A549 (cell line): Measurements from ENCODE around the gene ODC1. TPM values are rescaled to one million over a fixed set of nuclear protein-coding genes. Genes with fewer than 3 reads are reported as not detected.

Experiments used
- ATAC-seq, 2 experiments: fragments of 200-7000 bp in 1 of 2; fragments of >200 bp in 1 of 2; cut with Nextera tagmentation in 1 of 2; cut with Tn5 transposase in 1 of 2; 3 replicates each; pipeline versions ENCODE4 v1.8.0 to v1.9.1; 2018 to 2020; ENCODE audit warnings: mild to moderate bottlenecking in 1 of 2, moderate library complexity in 1 of 2
- CTCF ChIA-PET: fragments of 300-600 bp; sonication (Branson Sonifier 250); formaldehyde crosslinking; extraction: SDS; loops from one replicate; lab custom pipeline; 2021; ENCODE audit warnings: antibody characterized with exemption, inconsistent platforms; lab: Yijun Ruan, JAX
- POLR2A ChIA-PET: fragments of 350-600 bp; formaldehyde crosslinking; extraction: SDS; loops from one replicate; lab custom pipeline; 2021; ENCODE audit warnings: antibody characterized with exemption, inconsistent platforms; lab: Yijun Ruan, JAX
- DNase-seq, 2 experiments: peaks; one replicate each; pipeline versions ENCODE4 v3.0.0 to v3.0.0-alpha.2; 2011 to 2016; ENCODE audit warnings: low read depth in 1 of 2, low spot score in 1 of 2
- FAIRE-seq: peaks from 2 replicates; lab custom pipeline; 2011; peaks lifted over from hg19 to GRCh38; lab: Jason Lieb, UNC
- H3K27ac ChIP-seq, 2 experiments: fragments of >200 bp; sonication (Bioruptor Twin); formaldehyde crosslinking; 3 replicates each; pipeline ENCODE4 v1.5.1; 2016 to 2017
- H3K4me1 ChIP-seq: fragments of >200 bp; sonication (Bioruptor Twin); formaldehyde crosslinking; 3 replicates; pipeline ENCODE4 v1.6.1; 2016
- H3K4me2 ChIP-seq: fragments of >200 bp; sonication (Bioruptor Twin); formaldehyde crosslinking; 3 replicates; pipeline ENCODE4 v1.6.1; 2016
- H3K4me3 ChIP-seq: fragments of >200 bp; sonication (Bioruptor Twin); formaldehyde crosslinking; 3 replicates; pipeline ENCODE4 v1.5.1; 2016
- H3K9me3 ChIP-seq: fragments of >200 bp; sonication (Bioruptor Twin); formaldehyde crosslinking; 3 replicates; pipeline ENCODE4 v1.6.1; 2016
- CEBPB ChIP-seq, 2 experiments: fragments of >200 bp in 1 of 2; sonication (Bioruptor Twin) in 1 of 2; formaldehyde crosslinking in 1 of 2; IDR thresholded peaks; 2 replicates each; pipeline ENCODE4 v1.6.1; 2012 to 2016
- EHF ChIP-seq: fragments of 250-450 bp; sonication (Bioruptor Pico); IDR thresholded peaks from 2 replicates; pipeline ENCODE4 v1.5.0; 2020; ENCODE audit warnings: mild to moderate bottlenecking
- EHMT2 ChIP-seq: fragments of 200-600 bp; sonication (generic); IDR thresholded peaks from 2 replicates; pipeline ENCODE4 v1.6.1; 2016; ENCODE audit warnings: antibody characterized with exemption, low read depth, mild to moderate bottlenecking, moderate library complexity
- FOSB ChIP-seq: fragments of 250-450 bp; sonication (Bioruptor Pico); IDR thresholded peaks from 2 replicates; pipeline ENCODE4 v1.5.0; 2020; ENCODE audit warnings: mild to moderate bottlenecking, moderate library complexity
- HEYL ChIP-seq: fragments of 250-450 bp; sonication (Bioruptor Pico); IDR thresholded peaks from 2 replicates; pipeline ENCODE4 v1.8.0; 2021; ENCODE audit warnings: mild to moderate bottlenecking, moderate library complexity
- KDM1A ChIP-seq: fragments of 200-600 bp; sonication (generic); IDR thresholded peaks from 2 replicates; pipeline ENCODE4 v1.6.1; 2016; ENCODE audit warnings: low read depth, mild to moderate bottlenecking
- MYC ChIP-seq: IDR thresholded peaks from 2 replicates; pipeline ENCODE4 v1.6.1; 2012; ENCODE audit warnings: mild to moderate bottlenecking, inconsistent platforms, low read length, improper control_type of control experiment, borderline replicate concordance
- NR3C1 ChIP-seq: fragments of >200 bp; sonication (Bioruptor Twin); formaldehyde crosslinking; IDR thresholded peaks from 3 replicates; pipeline ENCODE4 v1.6.1; 2017
- RCOR1 ChIP-seq: fragments of 150-350 bp; IDR thresholded peaks from 2 replicates; pipeline ENCODE4 v1.6.1; 2014; ENCODE audit warnings: antibody characterized with exemption, low read length, low read depth
- RFX5 ChIP-seq: fragments of 450-650 bp; IDR thresholded peaks from 2 replicates; pipeline ENCODE4 v1.7.1; 2014; ENCODE audit warnings: antibody characterized with exemption, mild to moderate bottlenecking, moderate library complexity
- RNF2 ChIP-seq: fragments of 200-600 bp; sonication (generic); IDR thresholded peaks from 2 replicates; pipeline ENCODE4 v1.6.1; 2016; ENCODE audit warnings: low read depth, mild to moderate bottlenecking, antibody characterized with exemption, moderate library complexity, borderline replicate concordance
- TFCP2L1 ChIP-seq: fragments of 250-450 bp; sonication (Bioruptor Pico); IDR thresholded peaks from 2 replicates; pipeline ENCODE4 v1.5.0; 2021; ENCODE audit warnings: mild to moderate bottlenecking
- ZC3H11A ChIP-seq: fragments of 450-650 bp; IDR thresholded peaks from 2 replicates; pipeline ENCODE4 v1.6.1; 2014; ENCODE audit warnings: antibody characterized with exemption, mild to moderate bottlenecking
- ZFP36 ChIP-seq: fragments of 450-650 bp; IDR thresholded peaks from 2 replicates; pipeline ENCODE4 v1.6.1; 2014; ENCODE audit warnings: borderline replicate concordance; ENCODE audit not compliant: partially characterized antibody
- WGBS: methylation state at CpG from one replicate; pipeline ENCODE4 v1.1.6; 2017; ENCODE audit errors: missing lambda C conversion rate; 5-methylcytosine and 5-hydroxymethylcytosine counted together
- polyA plus RNA-seq, 4 experiments: library from polyadenylated mRNA; depleted of rRNA in 3 of 4; stranded (reverse); fragments of >200 nt; fragmentation: RNase III in 1 of 4; extraction: RNeasy Plus Mini Kit Qiagen cat#74134 plus additional on column Dnase treatment in 1 of 4; gene quantifications; 2 replicates in 3 of 4; 3 replicates in 1 of 4; pipeline ENCODE4 v1.2.3, GENCODE V29; 2011 to 2017
- TF ChIP-seq, protein P1 (sequence below): fragments of >200 bp; sonication (Bioruptor Twin); formaldehyde crosslinking; IDR thresholded peaks from 2 replicates; pipeline ENCODE4 v1.6.1; 2016
- TF ChIP-seq, protein P2 (sequence below): fragments of 150-350 bp; IDR thresholded peaks from 2 replicates; pipeline ENCODE4 v1.6.1; 2014; ENCODE audit warnings: low read depth, mild to moderate bottlenecking, low read length
- TF ChIP-seq, protein P3 (sequence below): IDR thresholded peaks from 2 replicates; pipeline ENCODE4 v1.6.1; 2012
- TF ChIP-seq, protein P4 (sequence below): IDR thresholded peaks from 2 replicates; pipeline ENCODE4 v1.6.1; 2012
- TF ChIP-seq, protein P5 (sequence below): fragments of 450-650 bp; IDR thresholded peaks from 2 replicates; pipeline ENCODE4 v1.6.1; 2014; ENCODE audit warnings: antibody characterized with exemption
- TF ChIP-seq, protein P6 (sequence below): fragments of 200-600 bp; sonication (generic); IDR thresholded peaks from 2 replicates; pipeline ENCODE4 v1.6.1; 2016; ENCODE audit warnings: antibody characterized with exemption, mild to moderate bottlenecking, moderate library complexity

ODC1 gene
- polyA plus RNA-seq, 2 of the 4 experiments (the other 2 are of a cell fraction), result 57.8 to 265 TPM

DNA sequence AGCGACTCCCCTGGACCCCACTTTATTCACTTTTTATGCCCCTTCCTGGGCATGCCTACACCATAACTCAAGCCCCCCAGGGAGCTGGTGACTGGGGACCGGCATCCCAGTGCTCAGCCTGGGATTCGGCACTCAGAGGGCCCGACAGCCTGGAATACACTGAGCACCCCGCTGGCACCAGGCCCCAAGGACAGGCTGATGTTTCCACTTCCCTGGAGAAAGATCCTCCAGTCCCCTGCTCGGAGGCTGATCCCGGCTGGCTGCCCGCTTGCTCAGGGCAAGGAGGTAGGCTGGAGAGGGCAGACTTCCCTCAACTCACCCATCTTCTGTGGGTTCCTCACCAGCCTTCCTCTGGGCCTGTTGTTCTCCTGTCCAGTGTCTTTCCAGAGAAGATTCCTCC is 36.6 kb downstream of the ODC1 start:
- CTCF ChIA-PET, result interaction anchor here (0.7 to 25.7 kb wide), 12 partner anchors 10 to 339 kb away, joined by 3 to 374 read pairs (median 74); partner anchors contain the start of genes HPCAL1 and RRM2
- peaks cover 41% of the 10 kb centered on the region for H3K4me1 ChIP-seq
- no peak overlapping the region for H3K27ac ChIP-seq
- no peak overlapping the region for H3K4me2 ChIP-seq
- WGBS, result 85% methylated on average over 8 of the region's 8 CpGs
- no peak overlapping the region for H3K4me3 ChIP-seq
- POLR2A ChIA-PET, result no interaction called here
- no peak for DNase-seq
- no peak for ATAC-seq
- H3K9me3 ChIP-seq, result peaks cover 9% of the 10 kb centered on the region; the same call in 1 of the 3 replicates
- TF ChIP-seq RFX5 (no peak), FOSB (CRISPR knock-in tag) (no peak), TFCP2L1 (CRISPR knock-in tag) (no peak), EHMT2 (no peak), NR3C1 (no peak), HEYL (CRISPR knock-in tag) (no peak)
- TF ChIP-seq, protein P1, sequence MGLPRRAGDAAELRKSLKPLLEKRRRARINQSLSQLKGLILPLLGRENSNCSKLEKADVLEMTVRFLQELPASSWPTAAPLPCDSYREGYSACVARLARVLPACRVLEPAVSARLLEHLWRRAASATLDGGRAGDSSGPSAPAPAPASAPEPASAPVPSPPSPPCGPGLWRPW, result no peak
- TF ChIP-seq, protein P2, sequence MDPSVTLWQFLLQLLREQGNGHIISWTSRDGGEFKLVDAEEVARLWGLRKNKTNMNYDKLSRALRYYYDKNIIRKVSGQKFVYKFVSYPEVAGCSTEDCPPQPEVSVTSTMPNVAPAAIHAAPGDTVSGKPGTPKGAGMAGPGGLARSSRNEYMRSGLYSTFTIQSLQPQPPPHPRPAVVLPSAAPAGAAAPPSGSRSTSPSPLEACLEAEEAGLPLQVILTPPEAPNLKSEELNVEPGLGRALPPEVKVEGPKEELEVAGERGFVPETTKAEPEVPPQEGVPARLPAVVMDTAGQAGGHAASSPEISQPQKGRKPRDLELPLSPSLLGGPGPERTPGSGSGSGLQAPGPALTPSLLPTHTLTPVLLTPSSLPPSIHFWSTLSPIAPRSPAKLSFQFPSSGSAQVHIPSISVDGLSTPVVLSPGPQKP, result no peak
- TF ChIP-seq, protein P3, sequence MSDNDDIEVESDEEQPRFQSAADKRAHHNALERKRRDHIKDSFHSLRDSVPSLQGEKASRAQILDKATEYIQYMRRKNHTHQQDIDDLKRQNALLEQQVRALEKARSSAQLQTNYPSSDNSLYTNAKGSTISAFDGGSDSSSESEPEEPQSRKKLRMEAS, result no peak
- FAIRE-seq, result no peak

DNA sequence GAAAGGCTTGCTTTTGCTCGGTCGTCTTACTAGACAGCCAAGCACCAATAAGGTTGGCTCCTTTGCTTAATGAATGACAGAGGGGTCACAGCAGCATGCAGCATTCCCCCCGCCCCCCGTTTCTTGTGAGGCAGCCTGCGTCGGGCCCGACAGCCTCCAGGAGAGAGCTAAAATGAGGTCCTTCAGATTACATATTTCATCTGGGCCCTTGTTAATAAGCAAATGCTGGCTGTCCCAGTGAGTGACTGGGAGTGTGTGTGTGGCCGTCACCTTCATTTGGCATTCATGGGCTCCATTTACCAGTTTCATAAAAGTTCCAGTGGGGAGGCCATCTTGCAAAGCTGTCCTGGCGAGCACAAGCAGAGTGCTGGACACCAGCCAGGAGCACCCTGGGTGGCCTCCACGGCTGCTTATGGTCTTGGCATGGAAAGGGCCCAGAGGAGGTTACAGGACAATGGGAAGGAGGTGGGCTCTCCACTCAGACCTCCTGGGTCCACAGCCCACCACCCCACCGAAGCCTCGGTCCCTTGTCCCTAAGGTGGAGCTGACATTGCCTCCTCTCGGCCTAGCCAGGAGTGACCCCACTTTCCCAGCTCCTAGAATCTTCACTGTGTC is 37.2 kb downstream of the ODC1 start:
- TF ChIP-seq, protein P4, sequence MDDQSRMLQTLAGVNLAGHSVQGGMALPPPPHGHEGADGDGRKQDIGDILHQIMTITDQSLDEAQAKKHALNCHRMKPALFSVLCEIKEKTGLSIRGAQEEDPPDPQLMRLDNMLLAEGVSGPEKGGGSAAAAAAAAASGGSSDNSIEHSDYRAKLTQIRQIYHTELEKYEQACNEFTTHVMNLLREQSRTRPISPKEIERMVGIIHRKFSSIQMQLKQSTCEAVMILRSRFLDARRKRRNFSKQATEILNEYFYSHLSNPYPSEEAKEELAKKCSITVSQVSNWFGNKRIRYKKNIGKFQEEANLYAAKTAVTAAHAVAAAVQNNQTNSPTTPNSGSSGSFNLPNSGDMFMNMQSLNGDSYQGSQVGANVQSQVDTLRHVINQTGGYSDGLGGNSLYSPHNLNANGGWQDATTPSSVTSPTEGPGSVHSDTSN, result no peak
- TF ChIP-seq ZFP36 (no peak), CEBPB (IDR thresholded peaks at IDR 0.05) (no peak), ZC3H11A (no peak), EHF (CRISPR knock-in tag) (no peak), EHMT2 (no peak), MYC (no peak)
- TF ChIP-seq, protein P5, sequence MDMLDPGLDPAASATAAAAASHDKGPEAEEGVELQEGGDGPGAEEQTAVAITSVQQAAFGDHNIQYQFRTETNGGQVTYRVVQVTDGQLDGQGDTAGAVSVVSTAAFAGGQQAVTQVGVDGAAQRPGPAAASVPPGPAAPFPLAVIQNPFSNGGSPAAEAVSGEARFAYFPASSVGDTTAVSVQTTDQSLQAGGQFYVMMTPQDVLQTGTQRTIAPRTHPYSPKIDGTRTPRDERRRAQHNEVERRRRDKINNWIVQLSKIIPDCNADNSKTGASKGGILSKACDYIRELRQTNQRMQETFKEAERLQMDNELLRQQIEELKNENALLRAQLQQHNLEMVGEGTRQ, result no peak
- POLR2A ChIA-PET, result no interaction called here

DNA sequence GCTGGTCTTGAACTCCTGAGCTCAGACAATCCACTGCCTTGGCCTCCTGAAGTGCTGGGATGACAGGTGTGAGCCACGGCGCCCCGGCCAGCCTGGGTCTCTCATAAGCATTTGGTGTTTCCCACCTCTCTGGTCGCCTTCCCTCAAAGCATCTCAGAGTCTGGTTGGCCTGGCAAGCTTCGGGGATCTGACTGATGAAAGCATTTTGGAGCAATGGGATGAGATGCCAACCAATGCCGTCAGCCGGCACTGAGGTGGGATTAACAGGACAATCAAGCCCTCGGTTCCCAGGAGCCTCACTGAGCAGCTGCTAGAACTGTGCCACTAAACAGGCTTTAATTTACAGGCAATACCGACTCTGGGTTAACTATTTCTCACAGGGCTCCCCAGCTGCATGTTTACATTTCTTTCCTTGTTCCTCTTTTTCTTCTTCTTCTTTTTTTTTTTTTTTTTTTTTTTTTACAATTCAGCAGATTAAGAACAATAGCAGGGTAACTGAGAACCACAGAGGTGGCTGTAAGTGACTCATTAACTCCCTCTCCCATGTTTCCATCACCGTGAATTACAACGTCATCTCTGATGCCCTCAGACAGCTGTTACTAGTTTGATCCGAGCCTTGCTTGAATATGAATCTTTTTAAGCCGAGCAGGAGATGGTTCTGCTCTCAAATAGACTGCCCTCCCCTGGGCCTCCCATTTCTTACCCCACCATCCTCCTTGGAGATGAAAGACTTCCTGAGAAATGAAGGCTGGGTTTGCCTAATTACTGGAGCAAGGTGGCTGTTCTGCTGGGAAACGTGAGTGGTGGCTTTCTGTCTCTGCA is 37.9 kb downstream of the ODC1 start:
- no peak for ATAC-seq
- no peak overlapping the region for H3K4me3 ChIP-seq
- H3K4me2 ChIP-seq, result no peak overlapping the region
- 90% methylated on average over 13 of the region's 14 CpGs for WGBS
- no peak for FAIRE-seq
- H3K9me3 ChIP-seq, result peaks cover 9% of the 10 kb centered on the region; the same call in 1 of the 3 replicates
- TF ChIP-seq KDM1A, result no peak
- TF ChIP-seq, protein P6, sequence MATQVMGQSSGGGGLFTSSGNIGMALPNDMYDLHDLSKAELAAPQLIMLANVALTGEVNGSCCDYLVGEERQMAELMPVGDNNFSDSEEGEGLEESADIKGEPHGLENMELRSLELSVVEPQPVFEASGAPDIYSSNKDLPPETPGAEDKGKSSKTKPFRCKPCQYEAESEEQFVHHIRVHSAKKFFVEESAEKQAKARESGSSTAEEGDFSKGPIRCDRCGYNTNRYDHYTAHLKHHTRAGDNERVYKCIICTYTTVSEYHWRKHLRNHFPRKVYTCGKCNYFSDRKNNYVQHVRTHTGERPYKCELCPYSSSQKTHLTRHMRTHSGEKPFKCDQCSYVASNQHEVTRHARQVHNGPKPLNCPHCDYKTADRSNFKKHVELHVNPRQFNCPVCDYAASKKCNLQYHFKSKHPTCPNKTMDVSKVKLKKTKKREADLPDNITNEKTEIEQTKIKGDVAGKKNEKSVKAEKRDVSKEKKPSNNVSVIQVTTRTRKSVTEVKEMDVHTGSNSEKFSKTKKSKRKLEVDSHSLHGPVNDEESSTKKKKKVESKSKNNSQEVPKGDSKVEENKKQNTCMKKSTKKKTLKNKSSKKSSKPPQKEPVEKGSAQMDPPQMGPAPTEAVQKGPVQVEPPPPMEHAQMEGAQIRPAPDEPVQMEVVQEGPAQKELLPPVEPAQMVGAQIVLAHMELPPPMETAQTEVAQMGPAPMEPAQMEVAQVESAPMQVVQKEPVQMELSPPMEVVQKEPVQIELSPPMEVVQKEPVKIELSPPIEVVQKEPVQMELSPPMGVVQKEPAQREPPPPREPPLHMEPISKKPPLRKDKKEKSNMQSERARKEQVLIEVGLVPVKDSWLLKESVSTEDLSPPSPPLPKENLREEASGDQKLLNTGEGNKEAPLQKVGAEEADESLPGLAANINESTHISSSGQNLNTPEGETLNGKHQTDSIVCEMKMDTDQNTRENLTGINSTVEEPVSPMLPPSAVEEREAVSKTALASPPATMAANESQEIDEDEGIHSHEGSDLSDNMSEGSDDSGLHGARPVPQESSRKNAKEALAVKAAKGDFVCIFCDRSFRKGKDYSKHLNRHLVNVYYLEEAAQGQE, result no peak
- no peak for TF ChIP-seq RNF2
- TF ChIP-seq RCOR1, result no peak
- ChIA-PET CTCF (interaction anchor here (0.5 to 25.7 kb wide), 57 partner anchors 12 to 373 kb away, joined by 3 to 374 read pairs (median 9); partner anchors contain the start of genes CYS1, HPCAL1 and RRM2), POLR2A (interaction anchor here (0.6 to 2.7 kb wide), 2 partner anchors 108 to 291 kb away, joined by 5 to 19 read pairs; partner anchors contain the start of gene HPCAL1)
- H3K4me1 ChIP-seq, result peaks cover 54% of the 10 kb centered on the region
- no peak for DNase-seq
- no peak overlapping the region; a peak in 1 of 6 replicates for H3K27ac ChIP-seq

More for the DNA sequence above, 37.2 kb downstream of the ODC1 start:
- no peak overlapping the region for H3K4me3 ChIP-seq
- no peak for ATAC-seq
- H3K4me1 ChIP-seq, result peaks cover 47% of the 10 kb centered on the region
- 85% methylated on average over 13 of the region's 13 CpGs for WGBS
- no peak for DNase-seq
- H3K4me2 ChIP-seq, result no peak overlapping the region
- FAIRE-seq, result no peak
- H3K9me3 ChIP-seq, result peaks cover 9% of the 10 kb centered on the region; the same call in 1 of the 3 replicates
- H3K27ac ChIP-seq, result 0 out of 6 replicates have a peak overlapping the region, but pooled peaks of 1 of the 2 experiments have one; percentile 2
- CTCF ChIA-PET, result interaction anchor here (0.5 to 25.7 kb wide), 18 partner anchors 11 to 339 kb away, joined by 3 to 374 read pairs (median 40); partner anchors contain the start of genes HPCAL1 and RRM2
